Measurements from ENCODE around the gene HK2.

The HK2 gene

GRCh38 chr2:74857725-74858124 is 23.8 kb downstream of the HK2 start:
- DNase-seq: no peak

GRCh38 chr2:74858281-74858680 is 24.4 kb downstream of the HK2 start:
- DNase-seq: no peak

GRCh38 chr2:74860079-74860478 is 26.2 kb downstream of the HK2 start:
- no peak for DNase-seq

- DNase-seq: no peak
Measured at GRCh38 chr2:74860521-74860920, 26.6 kb downstream of the HK2 start.

GRCh38 chr2:74861531-74861930 is 27.6 kb downstream of the HK2 start:
- no peak for DNase-seq

GRCh38 chr2:74862020-74862964 is 28.4 kb downstream of the HK2 start:
- DNase-seq: no peak

DNA sequence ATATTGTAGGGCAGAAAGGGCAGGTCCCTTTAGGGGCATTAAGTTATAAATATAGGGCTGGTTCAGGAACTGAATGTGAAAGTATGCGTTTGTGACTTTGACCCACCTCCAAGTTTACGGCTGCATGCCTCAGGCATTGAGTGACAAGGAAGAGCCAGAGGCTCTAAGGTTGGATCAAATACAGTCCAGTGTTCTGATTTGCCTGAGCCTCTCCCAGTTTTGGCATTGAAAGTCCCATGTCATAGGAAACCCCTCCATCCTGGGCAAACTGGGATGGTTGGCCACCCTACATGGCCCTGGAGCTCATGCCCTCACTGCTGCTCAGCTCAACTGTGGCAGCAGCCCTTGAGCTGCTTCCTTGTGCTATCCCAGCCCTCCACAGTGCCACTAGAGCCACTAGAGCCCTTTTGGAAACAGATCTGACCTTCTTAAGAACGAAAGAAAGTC is 29.9 kb downstream of the HK2 start:
- DNase-seq: no peak

GRCh38 chr2:74864728-74865722 is 31.1 kb downstream of the HK2 start:
- no peak for DNase-seq

GRCh38 chr2:74865770-74866674 is 32.1 kb downstream of the HK2 start:
- DNase-seq: no peak

- DNase-seq: no peak
Measured at GRCh38 chr2:74867841-74868658, 34.1 kb downstream of the HK2 start.

- DNase-seq: no peak
Measured at GRCh38 chr2:74869517-74869916, 35.6 kb downstream of the HK2 start.

- DNase-seq: no peak
Measured at GRCh38 chr2:74870951-74871350, 37.0 kb downstream of the HK2 start.

- no peak for DNase-seq
Measured at GRCh38 chr2:74871414-74871813, 37.5 kb downstream of the HK2 start.

DNA sequence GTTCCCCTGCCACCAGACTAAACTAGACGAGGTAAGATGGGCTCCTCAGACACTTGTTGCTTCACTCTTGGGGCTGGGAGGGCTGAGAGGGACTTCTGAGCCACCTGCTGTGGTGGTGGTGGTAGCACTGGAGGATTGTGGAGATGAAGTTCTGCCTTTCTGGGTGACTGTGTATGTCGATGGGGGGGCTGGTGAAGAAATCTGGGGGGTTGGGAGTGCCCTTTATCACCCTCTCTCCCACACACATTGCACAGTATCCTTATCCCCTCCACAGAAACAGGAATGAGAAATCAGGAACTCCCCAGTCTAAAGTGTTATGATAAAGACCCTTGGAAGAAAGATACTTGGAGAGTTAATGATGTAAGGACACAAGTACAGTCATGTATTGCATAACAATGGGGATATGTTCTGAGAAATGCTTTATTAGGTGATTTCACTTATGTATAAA is 38.5 kb downstream of the HK2 start:
- no peak for DNase-seq

DNA sequence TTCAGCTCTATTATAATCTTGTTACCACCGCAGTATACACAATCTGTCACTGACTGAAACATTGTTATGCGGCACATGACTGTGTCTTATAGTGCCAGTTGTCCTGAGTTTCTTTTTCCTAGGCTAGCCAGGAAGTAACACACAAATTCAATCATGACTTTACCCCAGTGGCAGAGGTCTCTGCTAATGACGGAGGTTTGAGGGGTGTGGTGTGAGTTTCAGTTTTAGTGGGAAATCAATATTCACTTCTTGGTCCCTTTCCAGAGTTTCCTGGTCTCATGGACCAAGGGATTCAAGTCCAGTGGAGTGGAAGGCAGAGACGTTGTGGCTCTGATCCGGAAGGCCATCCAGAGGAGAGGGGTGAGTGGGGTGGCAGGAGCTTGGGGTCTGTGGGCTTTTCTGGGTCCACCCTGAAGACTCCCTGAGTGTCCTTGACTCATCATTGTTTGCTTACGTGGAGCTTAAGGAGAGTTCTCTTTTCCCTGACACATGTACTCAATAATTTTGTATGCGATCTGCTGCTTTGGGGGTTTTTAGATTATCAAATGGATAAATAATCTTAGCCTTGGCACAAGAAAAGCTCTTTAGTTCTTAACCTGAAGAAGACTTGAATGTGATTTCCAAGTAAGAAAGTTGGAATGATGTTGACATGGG is 39.2 kb downstream of the HK2 start:
- no peak for DNase-seq

GRCh38 chr2:74873678-74874640 is 40.0 kb downstream of the HK2 start:
- no peak for DNase-seq

DNA sequence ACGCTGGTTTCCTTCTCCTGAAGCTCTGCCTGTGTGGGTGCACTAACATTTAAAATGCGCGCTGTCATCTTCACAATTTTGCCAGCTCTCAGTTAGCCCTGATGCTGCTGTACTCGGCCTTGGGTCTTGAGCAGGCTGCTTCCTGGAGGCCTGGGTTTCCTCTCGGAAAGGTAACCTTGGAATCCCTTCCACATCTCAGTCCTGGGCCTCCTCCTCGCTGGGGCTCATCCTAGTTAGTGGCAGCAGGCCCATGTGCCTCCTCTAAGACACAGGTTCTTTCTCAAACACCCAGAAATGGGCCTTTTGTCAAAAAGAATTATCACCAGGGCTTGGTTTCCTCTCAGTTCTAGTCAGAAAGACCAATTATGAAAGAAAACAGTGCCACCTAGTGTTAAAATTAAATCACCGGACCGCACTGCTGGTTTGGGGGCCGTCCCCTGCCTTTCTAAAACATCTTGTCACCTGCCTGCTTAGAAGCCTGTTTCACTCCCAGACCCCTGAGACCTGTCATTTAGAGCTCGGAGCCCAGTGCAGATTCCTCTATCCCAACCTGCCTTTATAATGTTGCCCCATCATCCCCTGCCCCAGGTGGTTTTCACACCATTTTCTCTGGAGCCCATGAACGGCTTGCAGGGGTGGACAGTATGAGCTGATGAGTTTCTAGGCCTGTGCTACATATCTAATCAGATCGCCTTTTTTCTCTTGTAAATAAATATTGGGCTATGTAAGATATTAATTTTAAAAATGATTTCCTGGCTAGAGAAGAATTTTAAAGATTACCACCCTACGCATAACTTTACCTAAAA is 42.4 kb downstream of the HK2 start:
- peak; percentile 11 for DNase-seq

DNA sequence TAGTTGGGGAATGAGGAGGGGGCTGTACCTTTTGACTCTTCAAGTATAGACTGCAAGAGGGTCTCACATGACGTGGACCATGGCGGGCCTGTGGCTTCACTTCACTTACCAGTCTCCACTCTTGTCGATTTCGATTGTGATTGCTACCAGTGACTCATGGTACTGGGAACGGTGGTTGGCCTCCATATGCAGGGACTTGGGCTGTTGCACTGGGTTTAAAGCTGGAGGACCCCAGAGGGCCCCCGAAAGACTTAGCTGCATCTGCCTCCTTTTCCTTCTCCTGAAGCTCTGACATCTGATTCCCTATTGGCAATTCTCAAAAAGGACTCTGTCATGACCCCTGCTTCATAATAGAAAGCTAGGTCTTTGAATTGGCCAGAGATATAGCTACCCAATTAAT is 43.4 kb downstream of the HK2 start:
- DNase-seq: no peak
